ENCODE results near the gene ACSL3. TPM values are rescaled to one million over a fixed set of nuclear protein-coding genes. Genes with fewer than 3 reads are reported as not detected.
A peak's percentile ranks its signal among the peaks of the same experiment; 100 is the strongest.

ACSL3 gene
- total RNA-seq (2014; rRNA removed; shearing (Covaris generic); ENCODE audit: low replicate concordance), result 96.2 and 203 TPM in 2 replicates

DNA sequence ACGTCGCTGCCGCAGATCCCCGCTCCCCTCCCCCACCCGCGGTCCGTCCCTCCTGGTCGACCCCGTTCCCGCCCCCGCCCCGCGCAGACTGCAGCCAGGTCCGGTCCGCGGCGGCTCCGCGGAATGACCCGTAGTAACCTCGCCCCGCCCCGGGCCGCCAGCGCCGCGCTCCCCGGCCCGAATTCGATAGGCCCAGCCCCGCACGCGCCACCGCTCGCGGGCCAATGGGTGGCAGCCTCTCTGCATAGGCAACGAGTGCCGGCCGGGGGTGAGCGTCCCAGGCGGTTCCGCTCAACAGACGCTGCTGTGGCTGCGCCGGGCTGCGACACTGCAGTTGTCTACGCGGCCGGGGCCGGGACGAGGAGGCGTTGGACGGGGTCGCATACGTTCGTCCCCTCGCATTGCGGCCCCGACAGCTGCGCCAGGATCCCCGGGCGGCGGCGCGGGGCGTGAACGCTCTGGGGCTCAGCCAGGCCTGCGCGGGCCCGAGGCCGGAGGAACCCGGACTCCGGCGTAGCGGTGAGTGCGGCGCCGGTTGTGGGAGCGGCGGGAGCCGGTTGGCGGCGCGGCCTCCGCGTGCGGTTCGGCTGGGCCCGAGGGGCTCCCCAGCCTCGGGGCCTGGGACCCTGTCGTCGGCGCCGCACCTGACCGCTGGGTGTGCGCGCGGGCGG, at the start of gene ACSL3:
Gene ACSL3, plus strand, starts transcription at position 297 of the 671 bp plus-strand sequence. CDS start 47,737 bp downstream, outside the sequence.
- H3K4me3 ChIP-seq, result peak within 1 kb of the TSS; percentile 86
- H3K27me3 ChIP-seq, result no peaks in the 10 kb centered on the region
- DNase-seq, result peak; percentile 98
- H3K9me3 ChIP-seq, result no peaks in the 10 kb centered on the region
- H3K36me3 ChIP-seq, result no peaks in the 10 kb centered on the region; the same call in 1 of the 2 replicates

DNA sequence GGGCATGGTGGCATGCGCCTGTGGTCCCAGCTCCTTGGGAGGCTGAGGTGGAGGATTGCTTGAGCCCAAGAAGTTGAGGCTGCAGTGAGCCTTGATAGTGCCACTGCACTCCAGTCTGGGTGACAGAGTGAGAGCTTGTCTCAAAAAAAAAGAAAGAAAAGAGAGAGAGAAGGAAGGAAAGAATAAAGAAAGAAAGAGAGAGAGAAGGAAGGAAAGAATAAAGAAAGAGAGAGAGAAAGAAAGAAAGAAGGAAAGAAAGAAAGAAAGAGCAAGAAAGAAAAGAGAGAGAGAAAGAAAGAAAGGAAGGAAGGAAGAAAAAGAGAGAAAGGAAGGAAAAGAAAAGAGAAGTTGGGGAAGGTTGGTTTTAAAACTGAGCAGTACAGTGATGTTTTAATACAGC, 49.0 kb upstream of the ACSL3 start:
- Histone ChIP-seq H3K36me3 (no peaks in the 10 kb centered on the region), H3K9me3 (no peaks in the 10 kb centered on the region), H3K27me3 (no peaks in the 10 kb centered on the region), H3K4me3 (no peak overlapping the region)
- DNase-seq, result no peak

DNA sequence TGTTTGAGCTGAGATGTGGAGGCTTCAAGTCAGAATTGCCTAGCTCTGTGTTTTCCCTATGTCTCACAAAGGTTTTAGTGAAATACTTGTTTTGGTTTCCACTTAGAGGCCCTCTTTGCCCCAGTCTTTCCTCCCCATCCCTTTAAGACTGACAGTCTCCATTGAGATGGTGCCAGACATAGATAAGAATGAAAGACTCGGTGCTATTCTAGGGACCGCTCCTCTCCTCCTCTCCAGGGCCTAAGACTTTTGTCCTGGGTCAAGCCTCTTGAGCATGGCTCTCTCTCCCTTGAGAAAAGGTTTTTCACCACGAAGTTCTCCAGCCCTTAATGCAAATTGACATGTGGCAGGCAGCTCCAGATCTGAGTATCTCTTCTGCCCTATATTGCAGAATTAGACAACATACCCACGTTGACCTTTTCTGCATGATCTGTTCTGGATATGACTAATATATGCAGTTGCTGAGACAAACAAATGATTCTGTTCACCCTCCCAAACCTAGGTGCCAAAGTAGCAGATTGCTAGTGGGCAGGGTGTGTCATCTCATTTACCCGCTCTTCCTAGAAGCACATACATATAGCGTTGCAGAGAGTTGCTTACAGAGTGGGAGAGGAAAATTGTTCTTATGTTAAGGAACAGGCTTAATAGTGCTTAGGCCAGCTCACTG, 47.5 kb upstream of the ACSL3 start:
- peak; percentile 62 for DNase-seq
- Histone ChIP-seq H3K36me3 (no peaks in the 10 kb centered on the region), H3K27me3 (no peaks in the 10 kb centered on the region), H3K9me3 (no peaks in the 10 kb centered on the region), H3K4me3 (no peak overlapping the region)

DNA sequence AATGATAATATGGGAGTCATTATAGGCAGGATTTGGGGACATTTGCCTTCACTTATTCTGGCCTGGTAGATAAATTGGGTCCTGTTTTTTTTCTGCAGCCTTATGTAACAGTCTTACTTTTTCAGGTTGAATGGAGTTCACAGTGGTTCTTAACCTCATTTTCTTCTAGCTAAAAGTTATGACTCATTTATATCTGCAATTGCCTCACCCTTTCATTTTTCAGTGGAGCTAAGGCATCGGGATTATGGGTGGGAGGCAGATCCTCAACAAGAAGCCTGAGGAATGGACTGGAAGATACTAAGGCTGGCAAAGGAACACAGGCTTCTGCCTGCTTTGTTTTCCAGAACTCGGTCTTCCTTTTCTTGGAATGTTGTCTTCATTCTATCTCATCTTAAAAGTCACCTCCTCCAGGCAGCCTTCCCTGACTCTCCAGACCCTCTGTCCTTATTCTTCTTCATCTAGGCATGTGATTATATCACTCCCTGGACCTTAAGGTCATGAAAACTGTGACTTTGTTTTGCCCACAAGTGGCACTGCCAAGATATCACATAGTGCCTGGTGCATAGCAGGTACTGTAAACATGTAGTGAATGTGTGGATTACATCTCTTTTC, 41.0 kb upstream of the ACSL3 start:
- H3K27me3 ChIP-seq, result no peaks in the 10 kb centered on the region
- H3K9me3 ChIP-seq, result no peaks in the 10 kb centered on the region
- no peak overlapping the region for H3K4me3 ChIP-seq
- no peak for DNase-seq
- no peaks in the 10 kb centered on the region for H3K36me3 ChIP-seq

DNA sequence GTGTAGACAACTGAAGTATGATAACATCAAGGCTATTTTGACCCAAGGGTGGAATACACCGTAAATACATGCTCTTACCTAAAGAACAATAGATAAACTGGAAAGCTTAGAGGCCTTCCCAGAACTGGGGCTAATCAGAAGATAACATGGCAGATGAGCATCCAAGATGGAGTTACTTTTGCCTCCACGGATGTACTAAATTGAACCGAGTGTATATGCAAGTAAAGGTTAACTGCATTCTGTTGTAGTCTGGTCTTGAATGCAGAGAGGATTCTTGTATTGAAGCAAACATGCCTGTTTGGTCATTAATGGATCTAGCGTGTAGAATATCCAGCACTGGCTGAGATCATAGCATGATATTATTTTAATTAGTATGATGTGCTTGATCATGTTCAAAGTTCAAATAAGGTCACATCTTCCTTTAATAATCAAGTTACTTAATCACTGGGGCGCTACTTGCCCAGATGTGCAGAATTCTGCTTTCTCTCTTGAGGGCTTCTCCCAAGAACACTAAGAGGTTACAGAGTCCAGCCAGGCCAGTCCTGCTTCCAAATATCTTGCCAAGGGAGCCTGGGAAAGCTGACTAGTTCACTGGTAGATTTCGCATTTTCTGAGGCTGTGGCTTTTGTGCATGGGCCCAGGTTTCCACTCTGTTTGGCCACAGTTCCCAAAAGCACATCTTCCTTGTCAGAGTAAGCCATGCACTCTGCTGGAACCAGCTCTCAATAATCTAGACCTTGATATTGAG, 37.5 kb upstream of the ACSL3 start:
- Histone ChIP-seq H3K36me3 (no peaks in the 10 kb centered on the region), H3K4me3 (no peak overlapping the region), H3K9me3 (no peaks in the 10 kb centered on the region), H3K27me3 (no peaks in the 10 kb centered on the region)
- DNase-seq, result no peak

DNA sequence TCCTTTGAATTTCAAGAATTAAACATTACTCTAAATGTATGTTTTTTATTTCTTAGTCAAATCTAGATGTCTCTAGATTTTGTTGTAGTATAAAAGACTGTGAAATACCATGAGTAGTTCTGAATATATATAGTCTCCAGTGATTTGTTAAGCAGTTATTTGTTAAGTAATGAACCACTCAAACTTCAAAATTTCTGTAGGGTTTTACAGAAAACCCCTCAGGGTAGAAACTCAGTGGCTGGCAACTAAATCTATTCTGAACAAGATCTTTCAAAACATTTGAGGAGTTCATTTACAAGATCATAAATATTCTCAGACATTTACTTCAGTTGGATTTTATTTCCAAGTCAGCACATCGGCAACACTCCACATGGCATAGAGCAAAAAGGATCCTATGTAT, 35.8 kb upstream of the ACSL3 start:
- H3K9me3 ChIP-seq, result no peaks in the 10 kb centered on the region
- H3K36me3 ChIP-seq, result no peaks in the 10 kb centered on the region
- no peaks in the 10 kb centered on the region for H3K27me3 ChIP-seq
- DNase-seq, result no peak
- H3K4me3 ChIP-seq, result no peak overlapping the region

DNA sequence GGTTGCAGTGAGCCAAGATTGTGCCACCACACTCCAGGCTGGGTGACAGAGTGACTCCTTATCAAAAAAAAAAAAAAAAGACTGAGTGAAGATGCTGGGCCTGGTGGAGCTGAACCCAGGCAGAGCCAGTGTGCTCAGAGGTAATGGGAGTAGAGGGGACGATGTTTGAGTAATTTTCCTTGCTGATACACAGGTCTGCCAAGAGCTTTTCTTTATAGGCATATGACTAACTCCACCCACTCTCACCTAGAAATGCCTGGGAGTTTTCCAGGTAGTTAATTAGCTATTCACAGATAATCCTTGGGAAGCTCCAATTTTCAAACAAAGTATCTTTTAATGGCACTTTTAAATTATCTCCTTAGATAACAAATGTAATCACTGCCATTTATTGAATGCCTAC, 33.4 kb upstream of the ACSL3 start:
- H3K27me3 ChIP-seq, result no peaks in the 10 kb centered on the region
- H3K9me3 ChIP-seq, result no peaks in the 10 kb centered on the region
- no peaks in the 10 kb centered on the region for H3K36me3 ChIP-seq
- no peak for DNase-seq
- H3K4me3 ChIP-seq, result no peak overlapping the region

DNA sequence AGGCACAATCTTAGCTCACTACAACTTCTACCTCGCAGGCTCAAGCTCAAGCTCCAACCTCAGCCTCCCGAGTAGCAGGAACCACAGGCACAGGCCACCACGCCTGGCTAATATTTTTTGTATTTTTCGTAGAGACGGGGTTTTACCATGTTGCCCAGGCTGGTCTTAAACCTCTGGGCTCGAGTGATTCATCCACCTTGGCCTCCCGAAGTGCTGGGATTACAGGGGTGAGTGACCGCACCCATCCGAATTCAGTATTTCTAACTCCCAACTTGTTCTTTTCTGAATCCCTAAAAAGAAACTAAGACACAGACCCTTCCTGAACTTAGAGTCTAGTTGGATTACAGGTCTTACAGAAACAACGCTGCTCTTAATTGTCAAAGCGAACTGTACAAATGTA, 32.3 kb upstream of the ACSL3 start:
- Histone ChIP-seq H3K36me3 (no peaks in the 10 kb centered on the region), H3K4me3 (no peak overlapping the region), H3K9me3 (no peaks in the 10 kb centered on the region), H3K27me3 (no peaks in the 10 kb centered on the region)
- DNase-seq, result peak; percentile 49

DNA sequence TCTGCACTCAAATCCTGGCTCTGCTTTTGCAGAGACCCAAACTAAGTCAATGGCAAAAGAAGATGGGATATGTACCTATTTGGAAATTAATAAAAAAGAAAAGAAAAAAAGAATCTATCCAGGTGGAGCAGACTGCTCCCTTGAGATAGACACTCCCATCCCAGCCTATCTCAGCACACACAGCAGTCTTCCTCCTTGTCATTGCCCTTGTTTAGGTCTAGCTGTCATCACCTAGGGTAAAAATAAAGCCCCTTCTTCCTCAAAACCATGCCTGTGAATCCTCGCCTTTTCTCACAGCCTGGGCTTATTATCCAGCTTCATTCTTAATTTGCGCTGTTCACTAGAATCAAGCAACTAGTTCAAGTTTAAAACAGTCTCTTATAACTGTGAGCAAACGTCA, 30.7 kb upstream of the ACSL3 start:
- H3K4me3 ChIP-seq, result no peak overlapping the region
- H3K9me3 ChIP-seq, result no peaks in the 10 kb centered on the region
- no peak for DNase-seq
- H3K36me3 ChIP-seq, result no peaks in the 10 kb centered on the region
- no peaks in the 10 kb centered on the region for H3K27me3 ChIP-seq

DNA sequence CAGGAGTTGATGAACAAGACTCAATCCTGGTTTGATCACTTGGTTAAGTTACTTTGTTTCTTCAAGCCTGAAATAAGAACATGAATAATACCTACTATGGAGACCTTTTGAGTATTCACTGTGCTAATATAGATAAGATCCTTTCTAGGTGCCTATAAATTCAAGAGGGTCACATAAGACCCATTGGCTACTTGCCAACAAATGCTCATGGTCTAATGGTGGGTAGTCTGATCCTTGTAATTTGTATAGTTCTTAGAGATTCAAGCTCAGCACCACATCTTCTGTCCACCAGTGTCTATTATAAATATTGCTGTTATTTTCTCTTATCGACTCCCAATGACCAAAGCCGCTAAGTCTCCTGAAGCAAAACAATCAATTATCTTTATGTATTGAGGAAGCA, 27.4 kb upstream of the ACSL3 start:
- no peaks in the 10 kb centered on the region for H3K9me3 ChIP-seq
- no peaks in the 10 kb centered on the region for H3K36me3 ChIP-seq
- H3K27me3 ChIP-seq, result no peaks in the 10 kb centered on the region
- no peak overlapping the region for H3K4me3 ChIP-seq
- DNase-seq, result no peak

DNA sequence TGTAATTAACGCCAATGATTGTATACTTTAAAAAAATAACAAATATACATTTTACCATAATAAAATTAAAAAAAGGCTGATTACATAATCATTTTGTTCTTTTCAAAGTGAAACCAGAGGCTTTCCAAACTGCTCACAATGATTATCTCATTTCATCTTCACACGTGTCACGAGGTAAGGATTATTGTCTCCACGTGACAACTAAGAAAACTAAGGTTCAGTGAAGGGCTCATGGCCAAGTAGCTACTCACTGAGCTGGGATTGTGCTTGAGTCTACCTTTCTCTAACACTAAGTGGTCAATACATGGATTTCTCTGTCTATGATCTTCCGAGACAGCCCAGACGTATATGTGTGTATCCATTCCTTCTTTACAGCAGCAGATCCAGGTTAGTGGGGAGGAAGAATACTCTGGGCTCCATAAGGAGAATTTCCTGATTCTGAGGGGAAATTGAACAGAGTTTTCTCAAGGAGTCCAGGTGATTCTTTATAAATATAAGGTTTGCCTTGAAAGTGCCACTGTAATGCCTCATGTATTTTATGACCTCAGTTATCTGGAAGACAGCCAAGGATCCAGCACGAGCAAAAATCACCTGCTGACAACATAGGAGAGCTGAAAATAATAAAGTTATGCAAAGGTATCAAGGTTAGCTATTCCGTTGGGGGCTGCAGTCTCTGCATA, 25.6 kb upstream of the ACSL3 start:
- no peaks in the 10 kb centered on the region for H3K36me3 ChIP-seq
- no peak for DNase-seq
- no peaks in the 10 kb centered on the region for H3K9me3 ChIP-seq

DNA sequence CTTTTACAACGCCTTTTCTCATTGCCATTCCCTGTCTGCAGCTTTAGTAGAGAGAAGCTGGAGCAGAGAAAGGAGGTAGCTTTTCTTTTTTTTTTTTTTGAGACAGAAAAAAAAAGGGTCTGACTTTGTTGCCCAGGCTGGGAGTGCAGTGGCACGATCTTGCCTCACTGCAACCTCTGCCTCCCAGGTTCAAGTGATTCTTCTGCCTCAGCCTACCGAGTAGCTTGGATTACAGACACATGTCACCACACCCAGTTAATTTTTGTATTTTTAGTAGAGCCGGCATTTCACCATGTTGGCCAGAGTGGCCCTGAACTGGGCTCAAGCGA, 25.0 kb upstream of the ACSL3 start:
- H3K9me3 ChIP-seq, result no peaks in the 10 kb centered on the region
- no peaks in the 10 kb centered on the region for H3K27me3 ChIP-seq
- H3K36me3 ChIP-seq, result no peaks in the 10 kb centered on the region
- no peak for DNase-seq
- no peak overlapping the region for H3K4me3 ChIP-seq

More for the DNA sequence above, 25.6 kb upstream of the ACSL3 start:
- H3K4me3 ChIP-seq, result no peak overlapping the region
- no peaks in the 10 kb centered on the region for H3K27me3 ChIP-seq

DNA sequence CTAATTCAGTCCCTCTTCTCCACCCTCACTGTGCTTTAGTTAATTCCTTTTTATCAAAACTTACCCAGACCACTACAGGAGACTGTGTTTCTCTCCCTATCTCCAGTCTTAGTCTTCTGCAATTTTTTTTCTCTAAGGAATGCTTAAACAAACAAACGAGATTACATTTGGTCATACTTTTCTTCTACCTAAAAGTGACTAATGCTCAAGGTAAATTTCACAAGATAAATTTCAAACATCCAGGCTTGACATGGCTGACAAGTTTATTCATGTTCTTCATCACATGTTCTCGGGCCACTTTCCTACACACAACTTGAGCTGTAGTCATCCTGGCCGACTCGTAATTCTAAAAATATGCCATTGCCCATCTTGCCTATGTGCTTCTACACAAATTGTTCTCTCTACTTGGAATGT, 23.2 kb upstream of the ACSL3 start:
- DNase-seq, result no peak
- Histone ChIP-seq H3K27me3 (no peaks in the 10 kb centered on the region), H3K36me3 (no peaks in the 10 kb centered on the region), H3K9me3 (no peaks in the 10 kb centered on the region), H3K4me3 (no peak overlapping the region)

DNA sequence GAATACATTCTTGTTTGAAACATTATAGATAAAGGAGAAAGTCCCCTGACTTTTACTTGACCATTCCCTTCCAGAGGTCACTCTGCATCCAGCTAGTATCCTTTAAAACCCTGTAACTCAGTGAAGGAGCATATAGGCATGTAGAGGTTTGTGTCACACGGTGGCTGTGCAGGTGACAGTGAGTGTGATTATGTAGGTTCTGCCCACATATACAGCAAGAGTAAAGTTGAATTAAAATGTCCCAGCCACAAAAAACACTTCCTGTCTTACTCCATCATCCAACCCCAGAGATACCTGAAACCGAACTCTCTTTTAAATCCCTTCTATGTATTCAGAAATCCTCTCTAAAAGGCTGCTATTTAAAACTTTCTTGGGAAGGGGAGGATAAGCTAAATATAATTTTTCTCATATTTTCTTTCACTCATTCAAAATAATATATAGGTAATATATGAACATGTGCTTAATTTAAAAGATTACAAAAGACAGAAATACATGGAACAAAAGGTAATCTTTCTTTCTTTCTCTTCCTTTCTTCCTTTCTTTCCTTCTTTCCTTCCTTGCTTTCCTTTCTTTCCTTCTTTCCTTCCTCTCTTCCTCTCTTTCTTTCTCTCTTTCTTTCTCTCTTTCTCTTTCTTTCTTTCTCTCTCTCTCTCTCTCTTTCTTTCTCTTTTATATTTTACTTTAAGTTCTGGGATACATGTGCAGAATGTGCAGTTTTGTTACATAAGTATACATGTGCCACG, 20.6 kb upstream of the ACSL3 start:
- Histone ChIP-seq H3K9me3 (no peaks in the 10 kb centered on the region), H3K4me3 (no peak overlapping the region), H3K27me3 (no peaks in the 10 kb centered on the region), H3K36me3 (no peaks in the 10 kb centered on the region)
- no peak for DNase-seq

DNA sequence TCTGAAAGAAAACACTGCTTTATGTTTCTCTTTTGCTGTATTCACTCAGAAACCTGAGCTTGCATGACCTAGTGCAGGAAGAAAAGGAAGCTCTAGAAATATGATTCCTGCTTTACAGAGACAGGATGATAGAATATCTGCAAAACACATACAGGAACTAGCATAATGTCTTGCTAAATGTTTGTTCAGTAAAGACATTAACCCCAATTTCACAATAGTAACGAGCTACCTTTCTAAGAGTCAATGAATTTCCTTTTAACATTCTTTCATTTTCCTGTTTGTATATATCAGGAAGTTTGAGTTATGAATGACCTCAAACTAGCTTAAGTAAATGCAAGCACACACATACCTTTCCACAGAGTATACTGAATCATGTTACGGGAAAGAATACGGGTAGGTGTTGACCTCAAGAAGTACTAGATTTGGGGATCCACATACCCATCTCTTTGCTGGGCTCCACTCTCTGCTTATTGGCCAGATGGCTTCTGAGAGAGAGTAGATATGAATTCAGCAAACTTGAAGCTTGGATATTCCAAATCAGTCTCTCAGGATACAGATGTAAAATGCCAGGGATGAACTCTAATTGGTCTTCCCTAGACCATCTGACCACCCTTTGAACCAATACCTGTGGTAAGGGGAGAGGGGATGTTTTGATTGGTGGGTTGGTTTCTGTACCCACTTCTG, 18.2 kb upstream of the ACSL3 start:
- DNase-seq, result no peak
- Histone ChIP-seq H3K27me3 (no peaks in the 10 kb centered on the region), H3K4me3 (no peak overlapping the region), H3K36me3 (no peaks in the 10 kb centered on the region), H3K9me3 (no peaks in the 10 kb centered on the region)

DNA sequence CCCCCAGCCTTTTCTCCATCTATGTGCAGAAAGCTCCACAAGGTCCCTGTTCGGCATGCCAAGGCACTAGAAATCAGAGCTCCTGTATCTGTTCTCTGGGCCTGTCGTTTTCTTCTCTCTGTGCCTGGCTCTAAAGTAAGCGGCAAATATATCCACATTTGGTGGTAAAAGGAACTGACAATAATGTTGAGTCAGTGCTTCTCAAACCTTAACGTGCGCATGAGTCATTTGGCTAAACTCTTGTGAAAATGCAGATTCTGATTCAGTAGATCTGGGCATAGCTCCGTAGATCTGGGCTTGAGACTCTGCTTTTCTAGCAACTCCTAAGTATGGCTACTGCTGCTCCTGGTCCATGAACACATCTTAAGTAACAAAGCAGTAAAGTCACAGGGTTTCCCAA, 16.5 kb upstream of the ACSL3 start:
- Histone ChIP-seq H3K27me3 (no peaks in the 10 kb centered on the region), H3K4me3 (no peak overlapping the region), H3K9me3 (no peaks in the 10 kb centered on the region), H3K36me3 (no peaks in the 10 kb centered on the region)
- DNase-seq, result peak; percentile 68

All from MG63 (cell line).